ENCODE results near the gene TNFSF8. TPM values are rescaled to one million over a fixed set of nuclear protein-coding genes. Genes with fewer than 3 reads are reported as not detected.

Gene TNFSF8
- total and polyA plus RNA-seq, 2 donors (not counting 3 experiments of a cell fraction or from before 2014, with no cell fraction given), result not detected

DNA sequence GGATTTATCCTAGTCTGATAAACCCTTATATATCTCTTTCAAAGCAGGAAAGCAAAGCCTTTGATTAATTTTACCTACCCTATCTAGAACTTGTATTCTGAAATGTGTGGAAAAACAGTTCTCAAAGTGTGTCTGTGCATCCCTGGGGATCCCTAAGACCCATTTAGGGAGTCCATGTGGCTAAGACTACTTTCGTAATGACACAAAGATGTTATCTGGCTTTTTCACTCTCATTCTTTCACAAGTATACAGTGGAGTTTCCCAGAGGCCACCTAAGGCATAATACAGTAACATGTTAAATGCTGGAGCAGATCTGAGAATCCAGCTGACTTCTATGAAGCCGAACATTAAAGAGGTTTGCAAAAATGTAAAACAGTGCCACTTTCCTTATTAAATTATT lies 70.2 kb downstream of the TNFSF8 start:
- Histone ChIP-seq H3K9ac (replicated peaks; ENCODE audit: extremely low read depth, insufficient read depth, low read length) (no peak overlapping the region), H3K9me3 (replicated peaks; ENCODE audit: control insufficient read depth, insufficient read depth, low read length) (no peaks in the 10 kb centered on the region), H4K20me1 (replicated peaks; ENCODE audit: control insufficient read depth, extremely low read depth, insufficient read depth, low read length) (no peaks in the 10 kb centered on the region), H3K79me2 (ENCODE audit: control insufficient read depth, insufficient read depth, low read length) (no peaks in the 10 kb centered on the region), H2AFZ (ENCODE audit: low read depth, low read length) (no peak overlapping the region), H3K27me3 (ENCODE audit: control insufficient read depth in 2 of 2, insufficient read depth in 2 of 2, low read length in 2 of 2) (no peaks in the 10 kb centered on the region), H3K36me3 (ENCODE audit: control insufficient read depth in 2 of 2, extremely low read depth in 1 of 2, insufficient read depth in 2 of 2, low read length in 2 of 2) (no peaks in the 10 kb centered on the region), H3K4me2 (ENCODE audit: insufficient read depth, low read length) (no peak overlapping the region), H3K4me3 (replicated peaks in 1 of 3; ENCODE audit: insufficient read depth in 1 of 3, low read depth in 1 of 3, low read length in 3 of 3) (no peak overlapping the region), H3K9me1 (replicated peaks; ENCODE audit: control insufficient read depth, extremely low read depth, insufficient read depth, low read length) (peaks cover 2% of the 10 kb centered on the region), H3K27ac (ENCODE audit: insufficient read depth, low read depth, low read length) (no peak overlapping the region), H3K4me1 (ENCODE audit: control insufficient read depth, extremely low read depth, insufficient read depth, low read length) (peaks cover 7% of the 10 kb centered on the region)
- DNase-seq (ENCODE audit: low read depth, low spot score), result no peak
- no peak for FAIRE-seq
- no TSS peak for BruUV-seq (replicated peaks)
- TF ChIP-seq POLR2AphosphoS5 (IDR thresholded peaks at IDR 0.05; ENCODE audit: insufficient read depth, low read depth, low read length), result no peak
- no peak for TF ChIP-seq GATA2 (IDR thresholded peaks at IDR 0.05; ENCODE audit: insufficient read depth, insufficient read length, low read depth, low read length)
- TF ChIP-seq, protein P1, sequence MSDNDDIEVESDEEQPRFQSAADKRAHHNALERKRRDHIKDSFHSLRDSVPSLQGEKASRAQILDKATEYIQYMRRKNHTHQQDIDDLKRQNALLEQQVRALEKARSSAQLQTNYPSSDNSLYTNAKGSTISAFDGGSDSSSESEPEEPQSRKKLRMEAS (IDR thresholded peaks at IDR 0.05; ENCODE audit: insufficient read depth, insufficient read length), result no peak
- no peak for TF ChIP-seq FOS (IDR thresholded peaks at IDR 0.05; ENCODE audit: borderline replicate concordance, insufficient read depth, low read length)
- POLR2A ChIA-PET, result interaction anchor here (0.6 kb wide), 1 partner anchor 1639 kb away, joined by 4 read pairs; the partner anchor contains the start of genes FKBP15 and SLC31A1
- intact Hi-C loops (cut with micrococcal nuclease) (no loop called here), dilution Hi-C loops (cut with MboI; ENCODE audit: extremely low pct_ligation_motif_present, low sequenced_read_pairs) (no loop called here)
- CTCF ChIA-PET, result no interaction called here

DNA sequence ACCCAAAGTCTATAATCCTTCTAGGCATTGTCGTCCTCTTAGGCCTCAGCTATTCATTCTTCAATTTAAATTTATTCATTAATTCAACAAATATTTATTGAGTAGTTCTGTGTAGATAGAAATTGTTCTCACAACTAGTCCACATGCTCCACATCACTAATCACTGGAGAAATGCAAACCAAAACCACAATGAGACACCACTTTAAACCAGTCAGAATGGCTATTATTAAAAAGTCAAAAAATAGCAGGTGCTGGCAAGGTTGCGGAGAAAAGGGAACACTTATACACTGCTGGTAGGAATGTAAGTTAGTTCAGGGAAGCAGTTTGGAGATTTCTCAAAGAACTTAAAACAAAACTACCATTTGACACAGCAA lies 73.5 kb downstream of the TNFSF8 start:
- no TSS peak for BruUV-seq (replicated peaks)
- ChIA-PET CTCF (interaction anchor here (2.1 kb wide), 1 partner anchor 50 kb away, joined by 9 read pairs; no protein-coding TSS in a partner anchor), POLR2A (no interaction called here)
- no peak for FAIRE-seq
- H2AFZ ChIP-seq (ENCODE audit: low read depth, low read length), result no peak overlapping the region
- H3K27ac ChIP-seq (ENCODE audit: insufficient read depth, low read depth, low read length), result no peak overlapping the region
- dilution Hi-C loops (cut with MboI; ENCODE audit: extremely low pct_ligation_motif_present, low sequenced_read_pairs), result no loop called here
- TF ChIP-seq, protein P2, sequence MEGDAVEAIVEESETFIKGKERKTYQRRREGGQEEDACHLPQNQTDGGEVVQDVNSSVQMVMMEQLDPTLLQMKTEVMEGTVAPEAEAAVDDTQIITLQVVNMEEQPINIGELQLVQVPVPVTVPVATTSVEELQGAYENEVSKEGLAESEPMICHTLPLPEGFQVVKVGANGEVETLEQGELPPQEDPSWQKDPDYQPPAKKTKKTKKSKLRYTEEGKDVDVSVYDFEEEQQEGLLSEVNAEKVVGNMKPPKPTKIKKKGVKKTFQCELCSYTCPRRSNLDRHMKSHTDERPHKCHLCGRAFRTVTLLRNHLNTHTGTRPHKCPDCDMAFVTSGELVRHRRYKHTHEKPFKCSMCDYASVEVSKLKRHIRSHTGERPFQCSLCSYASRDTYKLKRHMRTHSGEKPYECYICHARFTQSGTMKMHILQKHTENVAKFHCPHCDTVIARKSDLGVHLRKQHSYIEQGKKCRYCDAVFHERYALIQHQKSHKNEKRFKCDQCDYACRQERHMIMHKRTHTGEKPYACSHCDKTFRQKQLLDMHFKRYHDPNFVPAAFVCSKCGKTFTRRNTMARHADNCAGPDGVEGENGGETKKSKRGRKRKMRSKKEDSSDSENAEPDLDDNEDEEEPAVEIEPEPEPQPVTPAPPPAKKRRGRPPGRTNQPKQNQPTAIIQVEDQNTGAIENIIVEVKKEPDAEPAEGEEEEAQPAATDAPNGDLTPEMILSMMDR (IDR thresholded peaks at IDR 0.05; ENCODE audit: extremely low read depth in 1 of 2, insufficient read depth in 1 of 2, low read depth in 1 of 2, low read length in 2 of 2), result no peak
- TF ChIP-seq, protein P1 (IDR thresholded peaks at IDR 0.05; ENCODE audit: insufficient read depth, insufficient read length), result no peak
- TF ChIP-seq FOS (IDR thresholded peaks at IDR 0.05; ENCODE audit: borderline replicate concordance, insufficient read depth, low read length) (no peak), MYC (IDR thresholded peaks at IDR 0.05; ENCODE audit: low read depth, low read length) (no peak), EZH2 (IDR thresholded peaks at IDR 0.05; ENCODE audit: borderline replicate concordance, low read depth, low read length, severe bottlenecking) (no peak), JUN (IDR thresholded peaks at IDR 0.05; ENCODE audit: borderline replicate concordance, insufficient read depth, insufficient read length, low read depth) (no peak), POLR2A (IDR thresholded peaks at IDR 0.05; ENCODE audit: low read depth, low read length) (no peak), GATA2 (IDR thresholded peaks at IDR 0.05; ENCODE audit: insufficient read depth, insufficient read length, low read depth, low read length) (no peak), POLR2AphosphoS5 (IDR thresholded peaks at IDR 0.05; ENCODE audit: insufficient read depth, low read depth, low read length) (no peak)
- no peaks in the 10 kb centered on the region for H3K9me3 ChIP-seq (replicated peaks; ENCODE audit: control insufficient read depth, insufficient read depth, low read length)
- no peaks in the 10 kb centered on the region for H3K36me3 ChIP-seq (ENCODE audit: control insufficient read depth in 2 of 2, extremely low read depth in 1 of 2, insufficient read depth in 2 of 2, low read length in 2 of 2)
- H3K9ac ChIP-seq (replicated peaks; ENCODE audit: extremely low read depth, insufficient read depth, low read length), result no peak overlapping the region
- H4K20me1 ChIP-seq (replicated peaks; ENCODE audit: control insufficient read depth, extremely low read depth, insufficient read depth, low read length), result no peaks in the 10 kb centered on the region
- H3K27me3 ChIP-seq (ENCODE audit: control insufficient read depth in 2 of 2, insufficient read depth in 2 of 2, low read length in 2 of 2), result no peaks in the 10 kb centered on the region
- DNase-seq (ENCODE audit: low read depth, low spot score), result no peak
- no peaks in the 10 kb centered on the region for H3K79me2 ChIP-seq (ENCODE audit: control insufficient read depth, insufficient read depth, low read length)
- H3K4me2 ChIP-seq (ENCODE audit: insufficient read depth, low read length), result no peak overlapping the region
- no peaks in the 10 kb centered on the region for H3K9me1 ChIP-seq (replicated peaks; ENCODE audit: control insufficient read depth, extremely low read depth, insufficient read depth, low read length)
- no peak overlapping the region for H3K4me3 ChIP-seq (replicated peaks in 1 of 3; ENCODE audit: insufficient read depth in 1 of 3, low read depth in 1 of 3, low read length in 3 of 3)
- intact Hi-C loops (cut with micrococcal nuclease), result no loop called here
- H3K4me1 ChIP-seq (ENCODE audit: control insufficient read depth, extremely low read depth, insufficient read depth, low read length), result peaks cover 7% of the 10 kb centered on the region
